GM12801 (cell line): ENCODE data around the gene HEG1.

Source experiments
- CTCF ChIP-seq: IDR thresholded peaks from one replicate; pipeline ENCODE4 v1.5.1; 2011; ENCODE audit warnings: control low read depth; ENCODE audit not compliant: insufficient read length; ENCODE audit errors: extremely low read depth

Gene HEG1

GRCh38 chr3:124960105-124960504, 95.7 kb downstream of the HEG1 start:
- no peak for TF ChIP-seq CTCF

GRCh38 chr3:124952282-124952855, 103.4 kb downstream of the HEG1 start:
- TF ChIP-seq CTCF = no peak

DNA sequence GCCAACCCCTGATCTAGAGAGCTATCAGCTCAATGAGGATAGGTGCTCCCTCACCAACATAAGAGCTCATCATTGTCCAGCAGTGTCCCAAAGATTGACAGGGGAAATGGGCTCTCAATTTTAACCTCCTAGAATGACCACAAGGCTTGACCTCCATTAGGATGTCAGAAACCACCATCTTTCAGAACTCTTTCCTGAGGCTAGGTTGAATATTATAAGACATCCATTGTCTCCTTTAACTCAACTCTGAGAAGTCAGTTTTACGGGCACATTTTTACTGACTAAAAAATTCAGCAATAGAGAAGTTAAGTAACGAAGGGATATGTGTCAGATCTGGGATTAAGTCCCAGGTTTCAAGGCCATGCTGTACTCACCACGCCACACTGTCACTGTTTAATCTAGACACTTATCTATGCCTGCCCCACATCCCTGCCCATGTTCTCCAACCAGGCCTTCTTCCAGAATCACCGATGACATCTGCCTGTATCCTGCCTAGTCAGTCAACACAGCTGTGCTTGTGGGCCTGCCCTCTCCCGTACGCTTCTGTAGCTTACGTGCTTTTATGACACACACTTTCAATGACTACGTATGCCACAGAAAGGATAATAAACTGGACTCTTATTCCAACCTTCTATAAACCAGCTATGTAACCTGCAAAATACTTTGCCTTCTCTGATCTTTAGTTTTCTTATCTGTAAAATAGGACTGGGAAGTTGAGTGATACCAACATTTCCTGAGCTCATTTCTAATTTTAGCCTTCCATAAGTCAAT, 104.1 kb downstream of the HEG1 start:
- TF ChIP-seq CTCF = no peak

DNA sequence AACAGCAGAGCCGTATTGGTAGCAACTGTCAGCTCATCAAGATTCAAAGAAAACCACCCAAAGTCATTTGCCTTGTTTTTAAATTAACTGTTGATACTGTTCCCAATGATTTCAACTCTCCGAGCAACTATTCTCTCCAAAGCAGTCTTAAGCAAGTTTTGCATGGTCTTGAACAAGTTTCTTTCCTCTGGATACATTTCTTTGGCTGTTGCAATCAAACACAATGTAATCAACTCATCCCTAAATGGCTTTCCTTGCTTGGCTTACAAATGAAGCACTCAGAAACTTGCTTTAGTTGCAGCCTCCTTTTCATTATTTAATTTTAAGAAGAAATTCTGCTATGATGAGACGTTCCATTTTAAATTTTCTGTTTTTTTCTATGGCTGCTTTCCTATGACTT, 105.8 kb downstream of the HEG1 start:
- no peak for TF ChIP-seq CTCF

- TF ChIP-seq CTCF = no peak
Measured at GRCh38 chr3:124942613-124943012, 113.2 kb downstream of the HEG1 start.

GRCh38 chr3:124941771-124942170, 114.0 kb downstream of the HEG1 start:
- TF ChIP-seq CTCF = no peak

DNA sequence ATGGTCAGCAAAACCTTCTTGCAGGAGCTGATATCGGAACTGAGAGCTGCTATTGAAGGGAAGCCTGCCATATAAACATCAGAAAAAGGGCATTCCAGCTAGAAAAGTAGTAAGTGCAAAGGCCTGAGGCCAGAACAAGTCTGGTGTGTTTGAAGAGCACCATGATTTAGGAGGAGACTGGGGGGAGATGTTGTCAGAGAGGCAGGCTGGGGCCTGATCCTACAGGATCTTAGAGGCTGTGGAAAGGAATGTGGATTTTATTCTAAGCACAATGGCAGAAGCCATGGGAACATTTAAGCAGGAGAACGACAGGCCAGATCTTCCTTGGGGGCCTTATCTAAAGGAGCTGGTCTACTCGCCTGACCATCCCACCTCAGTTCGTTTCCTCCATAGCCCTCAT, 116.1 kb downstream of the HEG1 start:
- no peak for TF ChIP-seq CTCF
